SU-DHL-6 (cell line): Measurements from ENCODE around the gene SLC9A6.
"Not testable (repeated sequence)": the region's sequence is repeated elsewhere in the genome, so short reads cannot be mapped to it uniquely, and the experiment has no call there.

Experiments
- H2AFZ ChIP-seq: fragments of 200-600 bp; sonication (generic); 2 replicates; pipeline ENCODE4 v1.6.1; 2014; ENCODE audit warnings: low read depth, mild to moderate bottlenecking, moderate library complexity, mixed read lengths, antibody characterized with exemption, low read length; ENCODE audit not compliant: severe bottlenecking
- H3F3A ChIP-seq: fragments of 200-600 bp; shearing (Covaris generic); 2 replicates; pipeline ENCODE4 v1.6.0; 2016; ENCODE audit warnings: antibody characterized with exemption, mild to moderate bottlenecking; ENCODE audit not compliant: insufficient read depth
- H3K27ac ChIP-seq: fragments of 200-600 bp; sonication (generic); 2 replicates; pipeline ENCODE4 v1.5.1; 2016; ENCODE audit warnings: low read depth, mild to moderate bottlenecking, low read length, moderate library complexity, mixed read lengths
- H3K27me3 ChIP-seq: fragments of 200-600 bp; sonication (generic), shearing (Covaris generic); 2 replicates; pipeline ENCODE4 v1.6.0; 2014; ENCODE audit warnings: mild to moderate bottlenecking, low read length
- H3K36me3 ChIP-seq: fragments of 200-600 bp; sonication (generic); 2 replicates; pipeline ENCODE4 v1.6.1; 2014; ENCODE audit warnings: mild to moderate bottlenecking, low read length, mixed read lengths
- H3K4me2 ChIP-seq: fragments of 300-600, 200-600 bp; shearing (Covaris generic), sonication (generic); 2 replicates; pipeline ENCODE4 v1.6.0; 2014; ENCODE audit warnings: low read length, low read depth, mild to moderate bottlenecking; ENCODE audit not compliant: poor library complexity, severe bottlenecking
- H3K4me3 ChIP-seq: fragments of 200-600 bp; sonication (generic); 2 replicates; pipeline ENCODE4 v1.5.1; 2014; ENCODE audit warnings: antibody characterized with exemption, low read length, mild to moderate bottlenecking, mixed read lengths; ENCODE audit not compliant: insufficient read depth, poor library complexity, severe bottlenecking
- H3K79me2 ChIP-seq: fragments of 200-600 bp; sonication (generic); 2 replicates; pipeline ENCODE4 v1.6.1; 2014; ENCODE audit warnings: mild to moderate bottlenecking, low read length, moderate library complexity; ENCODE audit not compliant: insufficient read depth
- H3K9ac ChIP-seq: fragments of 200-600 bp; sonication (generic); 2 replicates; pipeline ENCODE4 v1.7.0; 2014; ENCODE audit warnings: mild to moderate bottlenecking, low read length
- H3K9me2 ChIP-seq: fragments of 200-600 bp; sonication (generic); replicated peaks from 2 replicates; pipeline ENCODE4 v1.6.1; 2014; ENCODE audit warnings: low read length; ENCODE audit not compliant: insufficient read depth
- H3K9me3 ChIP-seq: fragments of 200-600 bp; sonication (generic); 2 replicates; pipeline ENCODE4 v1.6.1; 2014; ENCODE audit warnings: low read length, mixed read lengths; ENCODE audit not compliant: insufficient read depth
- H4K20me1 ChIP-seq: fragments of 200-600 bp; sonication (generic); 2 replicates; pipeline ENCODE4 v1.6.1; 2014; ENCODE audit warnings: low read depth, mild to moderate bottlenecking, antibody characterized with exemption, low read length, moderate library complexity, mixed read lengths
- EZH2phosphoT487 ChIP-seq: fragments of 200-600 bp; sonication (generic), shearing (Covaris generic); conservative IDR thresholded peaks from 2 replicates; pipeline ENCODE4 v1.6.1; 2018; ENCODE audit warnings: mild to moderate bottlenecking, antibody characterized with exemption, low read length, moderate library complexity, mixed read lengths
- TF ChIP-seq, protein P1 (sequence below): fragments of 200-600 bp; sonication (generic); IDR thresholded peaks from one replicate; pipeline ENCODE4 v1.5.1; 2017; ENCODE audit warnings: antibody characterized with exemption, mild to moderate bottlenecking, low read length, moderate library complexity; ENCODE audit not compliant: insufficient read depth, poor library complexity, severe bottlenecking

The SLC9A6 gene

DNA sequence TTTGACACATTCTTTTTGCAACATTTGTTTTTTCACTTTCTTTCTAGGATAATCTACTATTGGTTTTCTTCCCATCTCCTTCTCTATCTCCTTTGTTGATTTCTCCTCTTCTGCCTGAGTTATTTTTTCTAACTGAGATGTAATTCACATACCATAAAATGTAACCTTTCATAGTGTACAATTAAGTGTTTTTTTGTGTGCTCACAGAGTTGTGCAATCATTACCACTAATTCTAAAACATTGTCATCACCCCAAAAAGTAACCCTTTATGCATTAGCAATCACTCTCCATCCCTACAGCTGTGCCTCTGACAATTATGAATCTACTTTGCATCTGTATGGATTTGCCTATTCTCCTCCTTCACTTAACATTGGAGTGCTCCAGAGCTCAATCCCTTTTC, 95.5 kb downstream of the SLC9A6 start:
- no peaks in the 10 kb centered on the region for H3K36me3 ChIP-seq
- H3K79me2 ChIP-seq = no peaks in the 10 kb centered on the region
- H3K27me3 ChIP-seq = no peaks in the 10 kb centered on the region
- H3K9ac ChIP-seq = no peak overlapping the region
- no peak overlapping the region for H3K27ac ChIP-seq
- TF ChIP-seq EZH2phosphoT487 = no peak
- TF ChIP-seq, protein P1, sequence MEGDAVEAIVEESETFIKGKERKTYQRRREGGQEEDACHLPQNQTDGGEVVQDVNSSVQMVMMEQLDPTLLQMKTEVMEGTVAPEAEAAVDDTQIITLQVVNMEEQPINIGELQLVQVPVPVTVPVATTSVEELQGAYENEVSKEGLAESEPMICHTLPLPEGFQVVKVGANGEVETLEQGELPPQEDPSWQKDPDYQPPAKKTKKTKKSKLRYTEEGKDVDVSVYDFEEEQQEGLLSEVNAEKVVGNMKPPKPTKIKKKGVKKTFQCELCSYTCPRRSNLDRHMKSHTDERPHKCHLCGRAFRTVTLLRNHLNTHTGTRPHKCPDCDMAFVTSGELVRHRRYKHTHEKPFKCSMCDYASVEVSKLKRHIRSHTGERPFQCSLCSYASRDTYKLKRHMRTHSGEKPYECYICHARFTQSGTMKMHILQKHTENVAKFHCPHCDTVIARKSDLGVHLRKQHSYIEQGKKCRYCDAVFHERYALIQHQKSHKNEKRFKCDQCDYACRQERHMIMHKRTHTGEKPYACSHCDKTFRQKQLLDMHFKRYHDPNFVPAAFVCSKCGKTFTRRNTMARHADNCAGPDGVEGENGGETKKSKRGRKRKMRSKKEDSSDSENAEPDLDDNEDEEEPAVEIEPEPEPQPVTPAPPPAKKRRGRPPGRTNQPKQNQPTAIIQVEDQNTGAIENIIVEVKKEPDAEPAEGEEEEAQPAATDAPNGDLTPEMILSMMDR = no peak
- H3K9me2 ChIP-seq = no peaks in the 10 kb centered on the region
- no peaks in the 10 kb centered on the region for H3K9me3 ChIP-seq
- H4K20me1 ChIP-seq = no peaks in the 10 kb centered on the region
- no peak overlapping the region for H3K4me2 ChIP-seq
- H3F3A ChIP-seq = no peaks in the 10 kb centered on the region
- H2AFZ ChIP-seq = no peak overlapping the region
- H3K4me3 ChIP-seq = no peak overlapping the region

DNA sequence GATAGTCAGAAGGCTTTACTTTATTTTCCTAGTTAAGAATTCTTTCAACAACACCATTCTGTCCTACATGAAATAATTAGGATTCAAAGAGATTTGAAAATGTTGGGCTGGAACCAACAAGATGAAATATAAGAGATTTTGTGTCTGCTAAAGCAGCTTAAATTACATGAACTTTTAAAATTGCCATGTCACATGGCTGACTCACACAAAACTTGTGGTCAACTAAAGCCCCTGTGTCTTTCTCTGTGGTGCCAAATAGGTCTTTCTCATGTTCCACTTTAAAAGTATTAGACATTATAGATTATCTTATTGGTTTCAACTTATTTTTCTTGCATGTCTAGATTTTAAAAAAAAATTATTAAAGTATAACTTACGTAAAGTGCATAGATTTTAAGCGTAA, 101.3 kb downstream of the SLC9A6 start:
- Histone ChIP-seq H3F3A (no peaks in the 10 kb centered on the region), H3K4me3 (no peak overlapping the region), H2AFZ (no peak overlapping the region), H3K79me2 (no peaks in the 10 kb centered on the region), H3K9me3 (no peaks in the 10 kb centered on the region), H4K20me1 (no peaks in the 10 kb centered on the region), H3K36me3 (no peaks in the 10 kb centered on the region), H3K27me3 (no peaks in the 10 kb centered on the region), H3K27ac (no peak overlapping the region), H3K9me2 (no peaks in the 10 kb centered on the region), H3K9ac (no peak overlapping the region), H3K4me2 (no peak overlapping the region)
- no peak for TF ChIP-seq EZH2phosphoT487
- TF ChIP-seq, protein P1 = no peak

DNA sequence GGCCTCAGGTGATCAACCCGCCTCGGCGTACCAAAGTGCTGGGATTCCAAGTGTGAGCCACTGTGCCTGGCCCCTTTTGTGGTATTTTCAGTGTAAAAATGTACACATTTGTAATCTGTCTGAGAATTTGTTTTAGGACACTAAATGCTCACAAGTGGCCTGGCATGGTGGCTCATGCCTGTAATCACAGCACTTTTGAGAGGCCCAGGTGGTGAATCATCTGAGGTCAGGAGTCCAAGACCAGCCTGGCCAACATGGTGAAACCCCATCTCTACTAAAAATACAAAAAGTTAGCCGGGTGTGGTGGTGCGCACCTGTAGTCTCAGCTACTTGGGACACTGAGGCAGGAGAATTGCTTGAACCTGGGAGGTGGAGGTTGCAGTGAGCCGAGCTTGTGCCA, 106.7 kb downstream of the SLC9A6 start:
- not testable (repeated sequence) for H3K9me3 ChIP-seq, H3K9me2 ChIP-seq, H3K4me2 ChIP-seq, H3K27me3 ChIP-seq, H3K4me3 ChIP-seq, H3K9ac ChIP-seq, H3K27ac ChIP-seq, H2AFZ ChIP-seq, H3K36me3 ChIP-seq, H3F3A ChIP-seq, H3K79me2 ChIP-seq, H4K20me1 ChIP-seq

DNA sequence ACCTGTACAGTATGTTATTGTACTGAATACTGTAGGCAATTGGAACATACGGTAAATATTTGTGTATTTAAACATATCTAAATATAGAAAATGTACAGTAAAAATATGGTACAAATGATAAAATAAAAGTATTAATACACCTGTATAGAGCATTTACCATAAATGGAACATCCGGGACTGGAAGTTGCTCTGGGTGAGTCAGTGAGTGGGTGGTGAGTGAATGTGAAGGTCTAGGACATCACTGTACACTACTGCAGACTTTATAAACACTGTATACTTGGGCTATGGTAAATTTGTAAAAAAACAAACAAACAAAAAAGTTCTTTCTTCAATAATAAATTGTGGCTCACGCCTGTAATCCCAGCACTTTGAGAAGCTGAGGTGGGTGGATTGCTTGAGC, 109.7 kb downstream of the SLC9A6 start:
- H2AFZ ChIP-seq = no peak overlapping the region
- no peaks in the 10 kb centered on the region for H3K9me3 ChIP-seq
- H3K4me2 ChIP-seq = no peak overlapping the region
- H3K4me3 ChIP-seq = no peak overlapping the region
- no peaks in the 10 kb centered on the region for H4K20me1 ChIP-seq
- H3K27ac ChIP-seq = no peak overlapping the region
- H3K9me2 ChIP-seq = no peaks in the 10 kb centered on the region
- no peaks in the 10 kb centered on the region for H3K36me3 ChIP-seq
- no peaks in the 10 kb centered on the region for H3K27me3 ChIP-seq
- no peak overlapping the region for H3K9ac ChIP-seq
- no peaks in the 10 kb centered on the region for H3F3A ChIP-seq
- no peaks in the 10 kb centered on the region for H3K79me2 ChIP-seq
- TF ChIP-seq EZH2phosphoT487 = no peak
- TF ChIP-seq, protein P1 = no peak
